ENCODE data around the gene XPNPEP2.
A peak's percentile ranks its signal among the peaks of the same experiment; 100 is the strongest.

Gene XPNPEP2

GRCh38 chrX:129723511-129723910 lies 15.3 kb upstream of the XPNPEP2 start:
- POLR2A ChIA-PET, result no interaction called here
- DNase-seq (ENCODE audit: extremely low spot score), result no peak
- CTCF ChIA-PET, result interaction anchor here (3.7 kb wide), 1 partner anchor 86 kb away, joined by 21 read pairs; no protein-coding TSS in a partner anchor
- TF ChIP-seq CTCF (IDR thresholded peaks at IDR 0.05; ENCODE audit: control extremely low read depth, extremely low read depth, low read depth, missing control alignments), result no peak

GRCh38 chrX:129724754-129725153 lies 14.0 kb upstream of the XPNPEP2 start:
- no peak for TF ChIP-seq CTCF (IDR thresholded peaks at IDR 0.05; ENCODE audit: control extremely low read depth, extremely low read depth, low read depth, missing control alignments)
- ChIA-PET POLR2A (no interaction called here), CTCF (interaction anchor here (0.8 to 3.7 kb wide), 7 partner anchors 11 to 120 kb away, joined by 3 to 21 read pairs (median 12); no protein-coding TSS in a partner anchor)
- DNase-seq (ENCODE audit: extremely low spot score), result no peak

- no peak for DNase-seq (ENCODE audit: extremely low spot score)
- POLR2A ChIA-PET, result no interaction called here
- TF ChIP-seq CTCF (IDR thresholded peaks at IDR 0.05; ENCODE audit: control extremely low read depth, extremely low read depth, low read depth, missing control alignments), result peak; percentile 55
- CTCF ChIA-PET, result interaction anchor here (0.7 to 3.7 kb wide), 18 partner anchors 10 to 125 kb away, joined by 3 to 21 read pairs (median 4); no protein-coding TSS in a partner anchor
Measured at GRCh38 chrX:129726307-129727111, 12.3 kb upstream of the XPNPEP2 start.

GRCh38 chrX:129728061-129728460 lies 10.7 kb upstream of the XPNPEP2 start:
- CTCF ChIA-PET, result interaction anchor here (1.5 kb wide), 1 partner anchor 69 kb away, joined by 4 read pairs; no protein-coding TSS in a partner anchor
- DNase-seq (ENCODE audit: extremely low spot score), result no peak
- POLR2A ChIA-PET, result no interaction called here

GRCh38 chrX:129731228-129731627 lies 7.6 kb upstream of the XPNPEP2 start:
- no peak for TF ChIP-seq CTCF (IDR thresholded peaks at IDR 0.05; ENCODE audit: control extremely low read depth, extremely low read depth, low read depth, missing control alignments)
- DNase-seq (ENCODE audit: extremely low spot score), result no peak
- CTCF ChIA-PET, result no interaction called here
- POLR2A ChIA-PET, result no interaction called here

More at GRCh38 chrX:129728061-129728460, 10.7 kb upstream of the XPNPEP2 start:
- no peak for TF ChIP-seq CTCF (IDR thresholded peaks at IDR 0.05; ENCODE audit: control extremely low read depth, extremely low read depth, low read depth, missing control alignments)

GRCh38 chrX:129732857-129733256 lies 5.9 kb upstream of the XPNPEP2 start:
- ChIA-PET CTCF (no interaction called here), POLR2A (no interaction called here)
- no peak for TF ChIP-seq CTCF (IDR thresholded peaks at IDR 0.05; ENCODE audit: control extremely low read depth, extremely low read depth, low read depth, missing control alignments)
- DNase-seq (ENCODE audit: extremely low spot score), result no peak

Measured in GM10248 (cell line).